ENCODE data around the gene MYLK4. TPM values are rescaled to one million over a fixed set of nuclear protein-coding genes. Genes with fewer than 3 reads are reported as not detected.

Gene MYLK4
- total RNA-seq, 1 experiment from 2014 or later: 0.03 TPM

DNA sequence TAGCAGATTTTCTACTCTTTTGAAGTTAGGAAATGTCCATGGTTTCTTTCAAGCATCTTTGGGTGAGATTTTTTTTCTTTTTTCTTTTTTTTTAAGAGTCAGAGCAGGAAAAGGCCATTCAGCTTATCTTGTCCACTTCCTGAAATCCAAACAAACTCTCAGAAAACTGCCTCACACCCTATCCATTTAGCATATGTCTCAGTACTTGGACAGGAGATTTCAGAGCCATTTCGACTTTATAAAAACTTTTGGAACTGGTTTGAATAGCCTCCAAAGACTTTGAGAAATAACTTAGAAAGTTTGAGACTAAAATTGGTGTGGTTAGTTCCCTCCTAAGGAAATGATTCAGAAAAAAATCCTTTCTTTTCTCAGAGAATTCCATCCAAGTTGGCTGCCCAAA is 125.1 kb downstream of the MYLK4 start:
- no peak for DNase-seq
- Histone ChIP-seq H3K27me3 (ENCODE audit: control insufficient read depth, insufficient read depth, low read length) (no peaks in the 10 kb centered on the region), H3K4me3 (ENCODE audit: insufficient read depth, low read depth, low read length) (no peak overlapping the region), H3K36me3 (replicated peaks; ENCODE audit: control insufficient read depth, insufficient read depth, low read length) (no peaks in the 10 kb centered on the region)

DNA sequence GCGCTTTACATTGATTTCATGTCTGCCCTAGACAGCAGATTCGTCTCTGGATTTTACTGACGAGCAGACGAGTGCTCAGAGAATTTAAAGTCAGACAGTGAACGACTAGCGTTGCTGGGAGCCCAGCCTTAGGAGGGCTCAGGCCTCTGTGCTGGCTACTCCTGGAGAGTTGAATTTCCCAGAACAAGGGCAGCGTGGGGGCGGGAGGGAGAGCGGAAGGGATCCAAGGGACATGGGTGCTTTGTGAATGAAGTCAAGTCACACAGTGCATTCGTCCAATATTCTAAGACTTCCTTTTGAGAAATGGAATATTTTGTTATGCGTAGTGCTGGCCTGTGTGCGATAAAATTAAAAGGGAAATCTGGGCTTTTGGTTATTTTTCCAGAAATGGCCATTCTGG is 126.5 kb downstream of the MYLK4 start:
- Histone ChIP-seq H3K27me3 (ENCODE audit: control insufficient read depth, insufficient read depth, low read length) (no peaks in the 10 kb centered on the region), H3K4me3 (ENCODE audit: insufficient read depth, low read depth, low read length) (no peak overlapping the region), H3K36me3 (replicated peaks; ENCODE audit: control insufficient read depth, insufficient read depth, low read length) (no peaks in the 10 kb centered on the region)
- DNase-seq: no peak

DNA sequence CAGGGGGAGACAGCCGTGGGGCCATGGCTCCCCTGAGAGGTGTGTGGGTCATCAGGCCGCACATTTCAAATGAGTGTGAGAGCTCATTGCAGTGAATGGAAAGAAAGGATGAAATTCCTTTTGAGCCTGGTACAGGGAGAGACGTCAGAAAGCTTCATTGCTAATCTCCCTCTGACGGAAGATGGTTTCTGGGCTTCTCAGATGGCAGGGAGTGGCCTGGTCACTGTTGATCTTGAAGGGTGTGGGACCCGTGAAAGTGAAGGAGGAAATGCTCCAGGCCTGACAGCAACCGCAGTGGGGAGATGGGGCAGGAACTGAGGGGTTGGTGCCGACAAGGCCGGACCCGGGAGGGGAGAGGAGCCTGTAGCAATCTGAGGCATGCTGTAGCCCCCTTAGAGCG is 127.4 kb downstream of the MYLK4 start:
- Histone ChIP-seq H3K27me3 (ENCODE audit: control insufficient read depth, insufficient read depth, low read length) (no peaks in the 10 kb centered on the region), H3K4me3 (ENCODE audit: insufficient read depth, low read depth, low read length) (no peak overlapping the region), H3K36me3 (replicated peaks; ENCODE audit: control insufficient read depth, insufficient read depth, low read length) (no peaks in the 10 kb centered on the region)
- DNase-seq: no peak

DNA sequence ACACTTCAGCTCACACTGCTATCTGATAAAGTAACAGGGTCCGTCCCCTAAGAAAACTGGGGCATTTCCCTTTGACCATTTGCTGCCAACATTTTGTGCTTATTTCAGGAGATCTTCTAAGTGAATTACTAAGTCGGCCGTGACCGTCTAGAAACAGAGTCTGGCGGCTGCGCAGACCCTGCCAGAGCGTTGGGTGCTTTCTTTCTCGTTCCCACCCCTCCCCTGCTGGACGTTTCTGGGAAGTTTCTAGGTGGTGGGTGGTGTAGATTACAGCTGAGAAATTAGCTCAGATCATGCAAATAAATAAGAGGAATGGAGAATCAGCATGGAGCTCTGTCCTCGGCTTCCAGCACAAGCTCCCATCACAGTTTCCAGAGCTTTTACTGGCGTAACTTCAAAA is 128.1 kb downstream of the MYLK4 start:
- no peaks in the 10 kb centered on the region for H3K36me3 ChIP-seq (replicated peaks; ENCODE audit: control insufficient read depth, insufficient read depth, low read length)
- no peak for DNase-seq
- H3K27me3 ChIP-seq (ENCODE audit: control insufficient read depth, insufficient read depth, low read length): no peaks in the 10 kb centered on the region

DNA sequence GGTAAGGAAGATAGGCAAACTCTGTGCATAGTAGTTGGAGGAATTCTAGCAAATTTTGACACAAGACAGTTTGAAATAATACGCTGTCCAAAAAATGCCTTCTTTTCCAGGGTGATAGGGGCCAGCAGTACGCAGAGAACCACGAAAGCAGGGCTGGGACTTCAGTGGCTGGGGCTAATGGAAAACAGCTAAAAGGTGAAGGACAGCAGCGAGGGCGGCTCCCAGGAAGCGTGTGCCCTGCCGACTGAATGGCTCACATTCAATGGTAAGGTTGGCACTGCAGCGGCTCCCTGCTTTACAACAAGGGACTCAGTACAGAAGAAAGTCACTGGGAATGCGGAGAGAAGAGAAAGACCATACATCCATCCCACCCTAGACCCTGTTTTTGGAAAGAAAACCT is 131.1 kb downstream of the MYLK4 start:
- H3K27me3 ChIP-seq (ENCODE audit: control insufficient read depth, insufficient read depth, low read length): no peaks in the 10 kb centered on the region

More for the DNA sequence above, 128.1 kb downstream of the MYLK4 start:
- H3K4me3 ChIP-seq (ENCODE audit: insufficient read depth, low read depth, low read length): no peak overlapping the region

DNA sequence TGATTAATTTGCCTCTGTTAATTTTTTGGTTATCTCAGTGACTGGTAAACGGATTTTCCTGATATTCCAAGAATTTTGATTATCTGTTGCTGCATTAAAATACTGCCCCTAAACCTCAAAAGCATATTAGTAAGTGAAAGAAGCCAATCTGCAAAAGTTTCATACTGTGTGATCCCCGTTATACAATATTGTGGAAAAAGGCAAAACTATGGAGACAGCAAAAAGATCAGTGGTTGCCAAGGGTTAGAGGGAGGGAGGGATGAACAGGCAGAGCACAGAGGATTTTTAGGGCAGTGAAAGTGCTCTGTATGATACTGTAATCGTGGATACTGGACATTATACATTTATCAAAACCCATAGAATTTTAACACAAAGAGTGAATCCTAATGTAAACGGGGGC is 133.0 kb downstream of the MYLK4 start:
- Histone ChIP-seq H3K4me3 (ENCODE audit: insufficient read depth, low read depth, low read length) (no peak overlapping the region), H3K36me3 (replicated peaks; ENCODE audit: control insufficient read depth, insufficient read depth, low read length) (no peaks in the 10 kb centered on the region), H3K27me3 (ENCODE audit: control insufficient read depth, insufficient read depth, low read length) (no peaks in the 10 kb centered on the region)
- DNase-seq: no peak

More for the DNA sequence above, 131.1 kb downstream of the MYLK4 start:
- no peak for DNase-seq
- Histone ChIP-seq H3K4me3 (ENCODE audit: insufficient read depth, low read depth, low read length) (no peak overlapping the region), H3K36me3 (replicated peaks; ENCODE audit: control insufficient read depth, insufficient read depth, low read length) (no peaks in the 10 kb centered on the region)

DNA sequence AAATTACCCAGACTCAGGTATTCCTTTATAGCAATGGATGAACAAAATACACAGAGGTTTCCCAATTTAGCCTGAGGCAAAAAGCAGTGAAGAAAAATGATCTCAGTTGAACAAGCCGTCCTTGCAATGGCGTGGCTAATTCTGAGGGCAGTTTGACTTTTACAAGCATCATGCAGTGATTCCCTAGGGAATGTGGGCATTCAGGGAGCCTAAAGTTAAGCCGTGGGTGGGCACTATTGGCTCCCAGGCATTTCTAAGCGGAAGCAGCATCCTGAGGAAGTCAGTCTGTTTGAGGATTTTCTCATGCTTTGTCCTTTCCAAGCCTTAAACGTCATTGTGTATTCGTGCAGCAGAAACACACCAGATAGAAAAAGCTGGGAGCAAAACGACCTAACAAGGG is 133.9 kb downstream of the MYLK4 start:
- Histone ChIP-seq H3K36me3 (replicated peaks; ENCODE audit: control insufficient read depth, insufficient read depth, low read length) (no peaks in the 10 kb centered on the region), H3K27me3 (ENCODE audit: control insufficient read depth, insufficient read depth, low read length) (no peaks in the 10 kb centered on the region), H3K4me3 (ENCODE audit: insufficient read depth, low read depth, low read length) (no peak overlapping the region)
- no peak for DNase-seq

DNA sequence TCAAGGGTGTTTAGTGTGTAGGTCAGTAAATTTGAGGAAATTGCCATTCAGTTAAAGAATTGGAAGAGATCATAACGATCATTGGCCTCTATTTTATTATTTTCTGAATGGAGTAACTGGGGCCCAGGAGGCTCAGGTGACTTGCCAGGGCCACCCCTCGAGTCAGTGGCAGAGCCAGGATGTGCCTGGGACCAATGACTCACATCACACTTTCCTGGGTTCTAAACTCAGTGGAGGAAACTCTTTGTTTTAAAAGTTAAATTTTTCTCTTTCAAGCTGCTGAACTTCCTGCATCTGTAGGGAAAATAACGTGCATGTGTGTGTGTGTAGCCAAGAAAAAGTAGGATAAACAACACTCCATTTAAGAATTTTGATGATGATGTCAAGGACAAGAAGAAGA is 135.5 kb downstream of the MYLK4 start:
- no peak overlapping the region for H3K4me3 ChIP-seq (ENCODE audit: insufficient read depth, low read depth, low read length)
- no peaks in the 10 kb centered on the region for H3K27me3 ChIP-seq (ENCODE audit: control insufficient read depth, insufficient read depth, low read length)
- no peaks in the 10 kb centered on the region for H3K36me3 ChIP-seq (replicated peaks; ENCODE audit: control insufficient read depth, insufficient read depth, low read length)
- no peak for DNase-seq

DNA sequence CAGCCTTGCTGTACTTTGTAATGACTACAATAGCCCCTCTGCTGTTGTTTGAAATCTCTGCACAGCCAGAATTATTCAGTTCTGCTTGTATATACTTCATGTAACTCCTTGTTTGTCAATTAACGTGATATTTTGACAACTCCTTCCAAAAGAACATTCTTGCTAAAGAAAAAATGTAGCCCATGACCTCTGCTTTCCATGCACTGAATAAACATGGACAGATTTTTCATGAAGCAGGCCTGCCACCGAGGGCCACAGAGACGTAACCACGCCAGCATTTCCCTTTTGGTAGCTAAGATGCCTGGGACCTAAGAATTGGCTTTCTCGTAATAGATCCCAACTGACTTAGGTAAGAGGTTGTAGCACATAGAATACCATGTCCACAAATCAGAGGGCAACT is 135.9 kb downstream of the MYLK4 start:
- H3K36me3 ChIP-seq (replicated peaks; ENCODE audit: control insufficient read depth, insufficient read depth, low read length): no peaks in the 10 kb centered on the region
- no peaks in the 10 kb centered on the region for H3K27me3 ChIP-seq (ENCODE audit: control insufficient read depth, insufficient read depth, low read length)
- no peak overlapping the region for H3K4me3 ChIP-seq (ENCODE audit: insufficient read depth, low read depth, low read length)
- DNase-seq: no peak

DNA sequence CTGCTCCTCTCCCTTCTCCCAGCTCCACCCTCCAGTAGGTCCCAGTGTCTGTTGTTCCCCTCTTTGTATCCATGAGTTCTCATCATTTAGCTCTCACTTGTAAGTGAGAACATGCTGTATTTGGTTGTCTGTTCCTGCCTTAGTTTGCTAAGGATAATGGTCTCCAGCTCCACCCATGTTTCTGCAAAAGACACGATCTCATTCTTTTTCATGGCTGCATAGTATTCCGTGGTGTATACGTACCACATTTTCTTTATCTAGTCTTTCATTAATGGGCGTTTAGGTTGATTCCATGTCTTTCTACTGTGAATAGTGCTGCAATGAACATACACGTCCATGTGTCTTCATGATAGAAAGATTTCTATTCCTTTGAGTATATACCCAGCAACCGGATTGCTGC is 136.6 kb downstream of the MYLK4 start:
- no peak for DNase-seq
- Histone ChIP-seq H3K27me3 (ENCODE audit: control insufficient read depth, insufficient read depth, low read length) (no peaks in the 10 kb centered on the region), H3K36me3 (replicated peaks; ENCODE audit: control insufficient read depth, insufficient read depth, low read length) (no peaks in the 10 kb centered on the region), H3K4me3 (ENCODE audit: insufficient read depth, low read depth, low read length) (no peak overlapping the region)

Other genes starting within 250 kb of the MYLK4 start
- 50.5 and 56.1 TPM in 2 replicates for gene WRNIP1, start 14.5 kb upstream of the MYLK4 start, total RNA-seq (2014; rRNA removed; shearing (Covaris generic))
- 13.6 and 14.1 TPM in 2 replicates for gene SERPINB1, start 90.9 kb upstream of the MYLK4 start, total RNA-seq (2014; rRNA removed; shearing (Covaris generic))
- gene SERPINB9, start 152.4 kb upstream of the MYLK4 start, total RNA-seq (2014; rRNA removed; shearing (Covaris generic)): 46.4 and 57.1 TPM in 2 replicates
- 26.8 and 34.1 TPM in 2 replicates for gene SERPINB6, start 220.6 kb upstream of the MYLK4 start, total RNA-seq (2014; rRNA removed; shearing (Covaris generic))
- 40.5 and 76.0 TPM in 2 replicates for gene NQO2, start 249.0 kb upstream of the MYLK4 start, total RNA-seq (2014; rRNA removed; shearing (Covaris generic))